K562 (cell line): Measurements from ENCODE around the gene SHLD1. TPM values are rescaled to one million over a fixed set of nuclear protein-coding genes. Genes with fewer than 3 reads are reported as not detected.

Experiments
- ATAC-seq: fragments of 200-7000 bp; cut with Tn5 transposase; 3 replicates; pipeline ENCODE4 v1.9.1; 2020; ENCODE audit warnings: moderate library complexity
- BruUV-seq: library from RNA; stranded (reverse); fragments of 400-500 nt; replicated peaks from 2 replicates; lab custom pipeline; 2021; lab: Mats Ljungman, UMichigan
- CTCF ChIA-PET: fragments of 300-600 bp; formaldehyde crosslinking; extraction: SDS; loops from one replicate; lab custom pipeline; 2021; ENCODE audit warnings: low intra/inter-chr PET ratio; lab: Yijun Ruan, JAX
- POLR2A ChIA-PET: fragments of 300-600, 350-650 bp; sonication (Branson Sonifier 250); formaldehyde crosslinking; extraction: SDS; loops from one replicate; lab custom pipeline; 2021; ENCODE audit warnings: antibody characterized with exemption, inconsistent platforms; lab: Yijun Ruan, JAX
- DNase-seq, 4 experiments: peaks; one replicate each; pipeline versions ENCODE4 v3.0.0 to v3.0.0-alpha.2; 2011 to 2018; ENCODE audit warnings: low spot score in 3 of 4, mixed read lengths in 3 of 4; ENCODE audit errors: extremely low read depth in 1 of 4
- FAIRE-seq: peaks from 2 replicates; lab custom pipeline; 2011; peaks lifted over from hg19 to GRCh38; lab: Jason Lieb, UNC
- H2AFZ ChIP-seq: 2 replicates; pipeline ENCODE4 v1.6.0; 2011; ENCODE audit warnings: low read depth, low read length, control low read depth, inconsistent platforms
- H3K27ac ChIP-seq: fragments of 200-600 bp; 3 replicates; pipeline ENCODE4 v1.8.0; 2011; ENCODE audit warnings: low read depth, mild to moderate bottlenecking, control low read depth, inconsistent platforms, low read length, moderate library complexity, mixed read lengths; ENCODE audit errors: extremely low read depth
- H3K27me3 ChIP-seq, 2 experiments: fragments of 300-600 bp in 1 of 2; 2 replicates in 1 of 2; 3 replicates in 1 of 2; pipeline versions ENCODE4 v1.6.0 to v1.8.0; 2011; ENCODE audit warnings: inconsistent platforms in 2 of 2, low read length in 2 of 2, mild to moderate bottlenecking in 1 of 2, mixed read lengths in 1 of 2, moderate library complexity in 1 of 2; ENCODE audit not compliant: control insufficient read depth in 2 of 2, insufficient read depth in 2 of 2
- H3K36me3 ChIP-seq: fragments of 300-600 bp; 3 replicates; pipeline ENCODE4 v1.8.0; 2011; ENCODE audit warnings: mild to moderate bottlenecking, low read length, inconsistent platforms; ENCODE audit not compliant: control insufficient read depth, insufficient read depth
- H3K4me1 ChIP-seq, 2 experiments: fragments of 200-600 bp in 1 of 2; replicated peaks in 1 of 2; 2 replicates in 1 of 2; 3 replicates in 1 of 2; pipeline versions ENCODE4 v1.5.1 to v1.8.0; 2011; ENCODE audit warnings: inconsistent platforms in 2 of 2, low read length in 2 of 2, mild to moderate bottlenecking in 1 of 2, mixed read lengths in 1 of 2, moderate library complexity in 1 of 2; ENCODE audit not compliant: control insufficient read depth in 2 of 2, insufficient read depth in 2 of 2
- H3K4me2 ChIP-seq: 2 replicates; pipeline ENCODE4 v1.6.1; 2011; ENCODE audit warnings: low read length, control low read depth, inconsistent platforms, mixed read lengths; ENCODE audit not compliant: insufficient read depth
- H3K4me3 ChIP-seq: fragments of 200-600 bp; sonication (generic), shearing (Covaris generic); 2 replicates; pipeline ENCODE4 v1.5.1; 2016; ENCODE audit warnings: control low read depth, inconsistent platforms
- H3K79me2 ChIP-seq: fragments of 200-600 bp; 3 replicates; pipeline ENCODE4 v1.8.0; 2011; ENCODE audit warnings: low read length, inconsistent platforms; ENCODE audit not compliant: control insufficient read depth, insufficient read depth
- H3K9ac ChIP-seq, 2 experiments: 2 replicates each; pipeline versions ENCODE4 v1.6.0 to v1.6.1; 2011; ENCODE audit warnings: low read depth in 2 of 2, low read length in 2 of 2, control low read depth in 1 of 2, inconsistent platforms in 1 of 2, mild to moderate bottlenecking in 1 of 2, mixed read lengths in 1 of 2; ENCODE audit not compliant: insufficient read depth in 1 of 2
- H3K9me1 ChIP-seq: one replicate; pipeline ENCODE4 v1.6.0; 2011; ENCODE audit warnings: inconsistent platforms, mild to moderate bottlenecking, low read length, moderate library complexity; ENCODE audit not compliant: control insufficient read depth, insufficient read depth
- H3K9me3 ChIP-seq: replicated peaks from 2 replicates; pipeline ENCODE4 v1.5.1; 2011; ENCODE audit warnings: low read depth, low read length, inconsistent platforms; ENCODE audit not compliant: control insufficient read depth, insufficient read depth
- H4K20me1 ChIP-seq: replicated peaks from 2 replicates; pipeline ENCODE4 v1.6.1; 2011; ENCODE audit warnings: low read length, inconsistent platforms, mixed read lengths; ENCODE audit not compliant: control insufficient read depth, insufficient read depth
- ARID1B ChIP-seq: fragments of 450-650 bp; IDR thresholded peaks from 2 replicates; pipeline ENCODE4 v1.6.1; 2016; ENCODE audit warnings: antibody characterized with exemption, mild to moderate bottlenecking, inconsistent platforms
- ELF1 ChIP-seq: fragments of 200-800 bp; sonication (Bioruptor generic); IDR thresholded peaks from 2 replicates; pipeline ENCODE4 v1.6.1; 2016; ENCODE audit warnings: missing genetic modification characterization, missing compliant biosample characterization
- FOXJ3 ChIP-seq: sonication (generic); formaldehyde crosslinking; IDR thresholded peaks from 2 replicates; pipeline ENCODE4 v1.4.0; 2020; ENCODE audit warnings: mild to moderate bottlenecking, missing genetic modification reagents
- GATAD2B ChIP-seq: fragments of 450-650 bp; IDR thresholded peaks from 2 replicates; pipeline ENCODE4 v1.6.1; 2017; ENCODE audit warnings: mild to moderate bottlenecking, borderline replicate concordance
- PCBP1 ChIP-seq: fragments of 200-400 bp; formaldehyde crosslinking; IDR thresholded peaks from 2 replicates; pipeline ENCODE4 v1.6.1; 2018; ENCODE audit warnings: mild to moderate bottlenecking, low read depth, low read length; ENCODE audit not compliant: poor library complexity, severe bottlenecking
- PML ChIP-seq: IDR thresholded peaks from 2 replicates; pipeline ENCODE4 v1.6.1; 2012; ENCODE audit warnings: low read length, inconsistent platforms
- RNF2 ChIP-seq: sonication (generic); IDR thresholded peaks from 2 replicates; pipeline ENCODE4 v1.6.1; 2016
- SIN3B ChIP-seq: fragments of 450-650 bp; IDR thresholded peaks from 2 replicates; pipeline ENCODE4 v1.6.1; 2017; ENCODE audit warnings: low read depth, mild to moderate bottlenecking, moderate library complexity
- ZBTB11 ChIP-seq, 3 experiments: fragments of 200-800 bp in 1 of 3; fragments of 250-450 bp in 1 of 3; fragments of 450-650 bp in 1 of 3; sonication (Bioruptor Pico) in 1 of 3; sonication (Bioruptor generic) in 1 of 3; formaldehyde crosslinking in 1 of 3; IDR thresholded peaks; 2 replicates each; pipeline versions ENCODE4 v1.6.1 to v1.8.0; 2016 to 2022; ENCODE audit warnings: mild to moderate bottlenecking in 2 of 3, missing genetic modification characterization in 2 of 3, missing compliant biosample characterization in 1 of 3, moderate library complexity in 1 of 3
- ZKSCAN1 ChIP-seq: fragments of 150-350 bp; IDR thresholded peaks from 2 replicates; pipeline ENCODE4 v1.6.1; 2016; ENCODE audit warnings: low read depth, low read length
- ZNF217 ChIP-seq: sonication (generic); formaldehyde crosslinking; IDR thresholded peaks from 2 replicates; pipeline ENCODE4 v1.8.0; 2022; ENCODE audit warnings: mild to moderate bottlenecking, missing genetic modification reagents
- ZNF586 ChIP-seq: fragments of 450-650 bp; formaldehyde crosslinking; conservative IDR thresholded peaks from 2 replicates; pipeline ENCODE4 v1.4.0; 2020; ENCODE audit warnings: mild to moderate bottlenecking, moderate library complexity
- WGBS: fragments of 100-300 bp; shearing (Covaris generic); methylation state at CpG from one replicate; pipeline ENCODE4 v1.1.6; 2016; ENCODE audit warnings: low coverage, mixed read lengths; ENCODE audit not compliant: insufficient coverage; ENCODE audit errors: missing lambda C conversion rate; 5-methylcytosine and 5-hydroxymethylcytosine counted together
- in situ Hi-C: fragments of 300-500 bp; cut with MboI; formaldehyde crosslinking; loops from 4 replicates; pipeline ENCODE4 v1.15.0; 2018; ENCODE audit warnings: inconsistent platforms, mixed read lengths
- intact Hi-C: fragments of 100-400 bp; cut with micrococcal nuclease; formaldehyde crosslinking; loops from 2 replicates; pipeline ENCODE4 v1.14.2; 2022
- polyA plus RNA-seq, 8 experiments: library from polyadenylated mRNA; depleted of rRNA in 4 of 8; stranded (reverse) in 5 of 8; unstranded in 3 of 8; fragments of >200 nt; fragmentation: Nextera tagmentation in 2 of 8; fragmentation: Illumina TruSeq in 1 of 8; extraction: Ambion mirVana in 2 of 8; extraction: Trizol in 1 of 8; gene quantifications; 2 replicates each; pipeline versions ENCODE4 v1.2.1 to v1.2.3, GENCODE V29; 2011 to 2014; ENCODE audit warnings: inconsistent platforms in 1 of 8, missing spikeins in 1 of 8
- total RNA-seq, 7 experiments: library from RNA; depleted of rRNA in 6 of 7; stranded (reverse); fragments of >200 nt in 6 of 7; fragmentation: Illumina TruSeq in 2 of 7; extraction: Trizol in 2 of 7; gene quantifications; 2 replicates each; pipeline versions ENCODE4 v1.2.1 to v1.2.3, GENCODE V29; 2011 to 2021; ENCODE audit warnings: low replicate concordance in 1 of 7
- TF ChIP-seq, protein P1 (sequence below): fragments of 200-400 bp; formaldehyde crosslinking; IDR thresholded peaks from 2 replicates; pipeline ENCODE4 v1.6.1; 2017; ENCODE audit warnings: mild to moderate bottlenecking, low read depth, low read length, moderate library complexity
- TF ChIP-seq, protein P2 (sequence below): sonication (generic); IDR thresholded peaks from 2 replicates; pipeline ENCODE4 v1.6.1; 2016
- TF ChIP-seq, protein P3 (sequence below): sonication (generic); formaldehyde crosslinking; IDR thresholded peaks from 2 replicates; pipeline ENCODE4 v1.5.0; 2020; ENCODE audit warnings: missing genetic modification reagents

The SHLD1 gene
- total and polyA plus RNA-seq, 9 of the 15 experiments (the other 6 are each of a cell fraction or from before 2014, with no cell fraction given) = 3.7 to 21.6 (median 8.2) TPM

DNA sequence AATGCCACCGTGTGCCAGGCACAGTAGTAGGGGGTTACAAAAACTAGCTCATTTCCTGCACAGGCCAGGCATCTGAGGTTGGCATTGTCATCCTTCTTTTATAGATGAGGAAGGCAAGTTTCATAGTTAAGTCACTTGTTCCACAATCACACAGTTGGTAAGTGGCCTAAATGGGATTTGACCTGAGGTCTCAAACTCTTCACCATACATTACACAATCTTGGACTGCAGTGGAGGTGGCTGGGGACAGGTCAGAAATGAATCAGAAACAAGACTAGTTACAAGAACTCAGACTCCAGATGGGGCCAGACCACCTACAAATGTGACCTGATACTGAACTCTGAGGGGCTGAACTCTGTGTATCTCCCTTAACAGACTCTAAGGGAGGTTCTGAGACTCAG is 150.7 kb downstream of the SHLD1 start:
- no peak for ATAC-seq
- no peak overlapping the region for H3K9ac ChIP-seq
- no peaks in the 10 kb centered on the region for H3K9me3 ChIP-seq
- H3K9me1 ChIP-seq = no peaks in the 10 kb centered on the region
- intact Hi-C loops (no loop called here), in situ Hi-C loops (no loop called here)
- no peak for FAIRE-seq
- H3K27me3 ChIP-seq = no peaks in the 10 kb centered on the region
- H3K4me2 ChIP-seq = no peak overlapping the region
- H3K4me3 ChIP-seq = no peak overlapping the region
- H4K20me1 ChIP-seq = no peaks in the 10 kb centered on the region
- CTCF ChIA-PET = no interaction called here
- 0% methylated on average over 1 of the region's 1 CpG for WGBS
- H2AFZ ChIP-seq = no peak overlapping the region
- no peak for DNase-seq
- BruUV-seq = no TSS peak
- H3K4me1 ChIP-seq = no peaks in the 10 kb centered on the region
- POLR2A ChIA-PET = interaction anchor here (0.6 to 0.7 kb wide), 2 partner anchors 23 to 212 kb away, joined by 3 to 4 read pairs; no protein-coding TSS in a partner anchor
- H3K27ac ChIP-seq = no peak overlapping the region
- H3K36me3 ChIP-seq = no peaks in the 10 kb centered on the region
- no peaks in the 10 kb centered on the region for H3K79me2 ChIP-seq
- no peak for TF ChIP-seq SIN3B
- TF ChIP-seq, protein P1, sequence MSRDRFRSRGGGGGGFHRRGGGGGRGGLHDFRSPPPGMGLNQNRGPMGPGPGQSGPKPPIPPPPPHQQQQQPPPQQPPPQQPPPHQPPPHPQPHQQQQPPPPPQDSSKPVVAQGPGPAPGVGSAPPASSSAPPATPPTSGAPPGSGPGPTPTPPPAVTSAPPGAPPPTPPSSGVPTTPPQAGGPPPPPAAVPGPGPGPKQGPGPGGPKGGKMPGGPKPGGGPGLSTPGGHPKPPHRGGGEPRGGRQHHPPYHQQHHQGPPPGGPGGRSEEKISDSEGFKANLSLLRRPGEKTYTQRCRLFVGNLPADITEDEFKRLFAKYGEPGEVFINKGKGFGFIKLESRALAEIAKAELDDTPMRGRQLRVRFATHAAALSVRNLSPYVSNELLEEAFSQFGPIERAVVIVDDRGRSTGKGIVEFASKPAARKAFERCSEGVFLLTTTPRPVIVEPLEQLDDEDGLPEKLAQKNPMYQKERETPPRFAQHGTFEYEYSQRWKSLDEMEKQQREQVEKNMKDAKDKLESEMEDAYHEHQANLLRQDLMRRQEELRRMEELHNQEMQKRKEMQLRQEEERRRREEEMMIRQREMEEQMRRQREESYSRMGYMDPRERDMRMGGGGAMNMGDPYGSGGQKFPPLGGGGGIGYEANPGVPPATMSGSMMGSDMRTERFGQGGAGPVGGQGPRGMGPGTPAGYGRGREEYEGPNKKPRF = no peak
- TF ChIP-seq ZBTB11 (CRISPR knock-in tag; IDR thresholded peaks at IDR 0.05) = no peak
- TF ChIP-seq ARID1B = no peak
- TF ChIP-seq ELF1 (tag) = no peak
- no peak for TF ChIP-seq ZNF586 (CRISPR knock-in tag)
- TF ChIP-seq, protein P2, sequence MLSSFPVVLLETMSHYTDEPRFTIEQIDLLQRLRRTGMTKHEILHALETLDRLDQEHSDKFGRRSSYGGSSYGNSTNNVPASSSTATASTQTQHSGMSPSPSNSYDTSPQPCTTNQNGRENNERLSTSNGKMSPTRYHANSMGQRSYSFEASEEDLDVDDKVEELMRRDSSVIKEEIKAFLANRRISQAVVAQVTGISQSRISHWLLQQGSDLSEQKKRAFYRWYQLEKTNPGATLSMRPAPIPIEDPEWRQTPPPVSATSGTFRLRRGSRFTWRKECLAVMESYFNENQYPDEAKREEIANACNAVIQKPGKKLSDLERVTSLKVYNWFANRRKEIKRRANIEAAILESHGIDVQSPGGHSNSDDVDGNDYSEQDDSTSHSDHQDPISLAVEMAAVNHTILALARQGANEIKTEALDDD = no peak
- TF ChIP-seq RNF2 = no peak
- TF ChIP-seq, protein P3, sequence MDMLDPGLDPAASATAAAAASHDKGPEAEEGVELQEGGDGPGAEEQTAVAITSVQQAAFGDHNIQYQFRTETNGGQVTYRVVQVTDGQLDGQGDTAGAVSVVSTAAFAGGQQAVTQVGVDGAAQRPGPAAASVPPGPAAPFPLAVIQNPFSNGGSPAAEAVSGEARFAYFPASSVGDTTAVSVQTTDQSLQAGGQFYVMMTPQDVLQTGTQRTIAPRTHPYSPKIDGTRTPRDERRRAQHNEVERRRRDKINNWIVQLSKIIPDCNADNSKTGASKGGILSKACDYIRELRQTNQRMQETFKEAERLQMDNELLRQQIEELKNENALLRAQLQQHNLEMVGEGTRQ (CRISPR knock-in tag) = no peak
- no peak for TF ChIP-seq FOXJ3 (CRISPR knock-in tag)
- TF ChIP-seq ZKSCAN1 = no peak
- TF ChIP-seq ZNF217 (CRISPR knock-in tag) = no peak
- no peak for TF ChIP-seq GATAD2B
- TF ChIP-seq PCBP1 = no peak
- no peak for TF ChIP-seq PML
